Measurements from ENCODE around the gene NPHP4.

GRCh38 chr1:5918275-5918649, 74.0 kb downstream of the NPHP4 start:
- TF ChIP-seq CTCF (IDR thresholded peaks at IDR 0.05) (no peak), NR3C1 (CRISPR knock-in tag; conservative IDR thresholded peaks at IDR 0.05; ENCODE audit: low read depth) (no peak), NFE2L1 (CRISPR knock-in tag; IDR thresholded peaks at IDR 0.05) (no peak), GABPB1 (CRISPR knock-in tag; IDR thresholded peaks at IDR 0.05) (no peak), TEAD4 (CRISPR knock-in tag; IDR thresholded peaks at IDR 0.05) (no peak), ELF4 (CRISPR knock-in tag; IDR thresholded peaks at IDR 0.05; ENCODE audit: low read depth) (no peak)
